ENCODE data around the gene LRRC41.
"Not testable (repeated sequence)": the region's sequence is repeated elsewhere in the genome, so short reads cannot be mapped to it uniquely, and the experiment has no call there.

Gene LRRC41

GRCh38 chr1:46284597-46285564 lies 18.5 kb downstream of the LRRC41 start:
- peak; percentile 19 for DNase-seq (ENCODE audit: low spot score)

GRCh38 chr1:46284058-46284457 lies 19.4 kb downstream of the LRRC41 start:
- DNase-seq (ENCODE audit: low spot score), result no peak

GRCh38 chr1:46281021-46281420 lies 22.4 kb downstream of the LRRC41 start:
- DNase-seq (ENCODE audit: low spot score), result no peak

- DNase-seq (ENCODE audit: low spot score), result no peak
These were observed 23.3 kb downstream of the LRRC41 start for GRCh38 chr1:46280092-46280491.

- DNase-seq (ENCODE audit: low spot score), result no peak
These were observed 24.6 kb downstream of the LRRC41 start for GRCh38 chr1:46278807-46279206.

GRCh38 chr1:46277658-46278373 lies 25.6 kb downstream of the LRRC41 start:
- DNase-seq (ENCODE audit: low spot score), result no peak

GRCh38 chr1:46275030-46275337 lies 28.4 kb downstream of the LRRC41 start:
- DNase-seq (ENCODE audit: low spot score), result no peak

- no peak for DNase-seq (ENCODE audit: low spot score)
These were observed 29.0 kb downstream of the LRRC41 start for GRCh38 chr1:46274225-46275029.

- no peak for DNase-seq (ENCODE audit: low spot score)
These were observed 34.8 kb downstream of the LRRC41 start for GRCh38 chr1:46268578-46268977.

GRCh38 chr1:46263146-46263545 lies 40.3 kb downstream of the LRRC41 start:
- DNase-seq (ENCODE audit: low spot score), result no peak

GRCh38 chr1:46262508-46262907 lies 40.9 kb downstream of the LRRC41 start:
- no peak for DNase-seq (ENCODE audit: low spot score)

- DNase-seq (ENCODE audit: low spot score), result no peak
These were observed 46.9 kb downstream of the LRRC41 start for GRCh38 chr1:46256523-46256922.

- no peak for DNase-seq (ENCODE audit: low spot score)
These were observed 48.7 kb downstream of the LRRC41 start for GRCh38 chr1:46254668-46255067.

GRCh38 chr1:46248122-46248920 lies 55.1 kb downstream of the LRRC41 start:
- no peak for DNase-seq (ENCODE audit: low spot score)

GRCh38 chr1:46247436-46248121 lies 55.8 kb downstream of the LRRC41 start, which contains the start of gene RAD54L:
RAD54L (plus strand) TSS chr1:46247763; CDS start chr1:46248406, 643 bp downstream.
- peak; percentile 98 for DNase-seq (ENCODE audit: low spot score)

- DNase-seq (ENCODE audit: low spot score), result peak; percentile 47
These were observed 56.6 kb downstream of the LRRC41 start for GRCh38 chr1:46246548-46247435.

GRCh38 chr1:46246136-46246535 lies 57.3 kb downstream of the LRRC41 start:
- not testable (repeated sequence) for DNase-seq (ENCODE audit: low spot score)

- peak; percentile 75 for DNase-seq (ENCODE audit: low spot score)
These were observed 58.6 kb downstream of the LRRC41 start for GRCh38 chr1:46244656-46245371.

GRCh38 chr1:46243831-46244230 lies 59.6 kb downstream of the LRRC41 start:
- not testable (repeated sequence) for DNase-seq (ENCODE audit: low spot score)

All from hepatic stellate cell (primary cell).